ENCODE results near the gene DOK7.

DOK7 gene

DNA sequence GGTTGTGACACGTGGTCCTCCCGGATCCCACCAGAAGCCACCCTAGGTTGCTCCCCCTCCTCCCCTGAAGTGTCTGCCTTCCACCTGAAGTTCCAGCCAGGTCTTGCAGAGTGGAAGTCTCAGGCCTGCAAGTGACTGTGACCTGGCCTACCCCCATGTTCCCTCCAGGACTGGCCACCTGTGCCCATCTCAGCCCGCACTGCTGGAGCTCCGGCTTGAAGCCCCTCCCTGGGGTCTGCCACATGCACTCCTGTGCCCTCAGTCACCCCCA is 27.5 kb upstream of the DOK7 start:
- Mint-ChIP-seq H3K9me3 (no peaks in the 10 kb centered on the region), H3K27ac (no peak overlapping the region), H3K36me3 (ENCODE audit: low read depth) (no peaks in the 10 kb centered on the region), H3K4me3 (no peak overlapping the region), H3K27me3 (no peaks in the 10 kb centered on the region), H3K4me1 (ENCODE audit: low read depth) (no peaks in the 10 kb centered on the region)
- DNase-seq = no peak

DNA sequence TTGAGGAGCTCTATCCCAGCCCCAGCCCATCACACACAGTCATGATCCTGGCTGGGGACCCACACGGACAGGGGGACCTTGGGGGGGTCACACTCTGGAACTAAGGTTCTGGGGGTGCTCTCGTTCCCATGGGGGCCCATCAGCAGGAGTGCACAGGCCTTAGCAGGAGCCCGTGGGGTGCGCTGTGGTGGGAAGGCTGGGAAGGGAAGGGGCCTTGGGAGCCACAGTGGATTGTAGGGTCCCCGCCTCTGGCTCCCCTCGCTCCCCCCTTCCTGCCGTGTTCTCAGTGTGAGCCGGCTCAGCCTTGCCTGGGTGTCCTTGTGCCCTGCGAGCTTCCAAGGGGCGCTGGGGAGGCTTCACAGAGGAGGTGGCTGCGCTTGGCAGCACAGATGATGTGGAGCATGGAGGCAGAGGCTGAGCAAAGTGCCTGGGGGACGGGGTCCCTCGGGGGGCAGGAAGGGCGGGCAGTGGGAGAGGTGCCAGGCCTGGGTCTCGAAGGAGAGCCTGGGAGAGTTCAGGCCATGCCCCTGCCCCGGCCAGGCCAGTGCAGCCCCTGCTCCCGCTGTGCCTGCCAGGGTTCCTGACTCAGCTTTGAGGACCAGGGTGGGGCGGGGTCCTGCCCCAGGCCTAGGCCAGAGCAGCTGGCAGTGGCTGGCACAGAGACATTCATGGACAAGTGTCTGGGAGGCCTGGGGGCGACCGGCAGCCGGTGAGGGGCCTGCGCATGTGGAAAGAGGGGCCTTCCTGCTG is 26.9 kb upstream of the DOK7 start:
- Mint-ChIP-seq H3K4me3 (no peak overlapping the region), H3K27ac (no peak overlapping the region), H3K4me1 (ENCODE audit: low read depth) (no peaks in the 10 kb centered on the region), H3K9me3 (no peaks in the 10 kb centered on the region), H3K27me3 (no peaks in the 10 kb centered on the region), H3K36me3 (ENCODE audit: low read depth) (no peaks in the 10 kb centered on the region)
- no peak for DNase-seq

GRCh38 chr4:3436798-3437581 is 26.1 kb upstream of the DOK7 start:
- H3K4me3 Mint-ChIP-seq = no peak overlapping the region

DNA sequence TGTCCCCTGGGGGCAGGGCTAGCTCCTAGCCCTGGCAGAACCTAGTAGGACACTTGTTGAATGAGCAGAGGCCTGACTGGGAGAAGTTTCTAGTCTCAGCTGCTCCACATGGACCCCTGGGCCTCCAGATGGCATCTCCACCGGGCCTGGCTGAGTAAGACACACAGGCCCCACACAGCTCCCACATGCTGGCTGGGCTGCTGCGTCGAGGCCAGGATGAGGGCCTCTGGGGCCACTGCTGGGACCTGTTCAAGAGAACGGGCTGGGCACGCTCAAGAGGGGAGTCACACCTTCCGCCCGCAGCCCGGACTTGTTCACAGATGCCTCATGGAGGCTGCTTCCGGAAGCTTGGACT is 25.5 kb upstream of the DOK7 start:
- H3K4me3 Mint-ChIP-seq = no peak overlapping the region
- no peak overlapping the region for H3K27ac Mint-ChIP-seq
- no peaks in the 10 kb centered on the region for H3K36me3 Mint-ChIP-seq (ENCODE audit: low read depth)
- no peaks in the 10 kb centered on the region for H3K4me1 Mint-ChIP-seq (ENCODE audit: low read depth)
- no peak for DNase-seq
- H3K27me3 Mint-ChIP-seq = no peaks in the 10 kb centered on the region
- no peaks in the 10 kb centered on the region for H3K9me3 Mint-ChIP-seq

More at GRCh38 chr4:3436798-3437581, 26.1 kb upstream of the DOK7 start:
- no peaks in the 10 kb centered on the region for H3K36me3 Mint-ChIP-seq (ENCODE audit: low read depth)
- DNase-seq = no peak
- H3K9me3 Mint-ChIP-seq = no peaks in the 10 kb centered on the region
- no peaks in the 10 kb centered on the region for H3K4me1 Mint-ChIP-seq (ENCODE audit: low read depth)
- H3K27ac Mint-ChIP-seq = no peak overlapping the region
- H3K27me3 Mint-ChIP-seq = no peaks in the 10 kb centered on the region

DNA sequence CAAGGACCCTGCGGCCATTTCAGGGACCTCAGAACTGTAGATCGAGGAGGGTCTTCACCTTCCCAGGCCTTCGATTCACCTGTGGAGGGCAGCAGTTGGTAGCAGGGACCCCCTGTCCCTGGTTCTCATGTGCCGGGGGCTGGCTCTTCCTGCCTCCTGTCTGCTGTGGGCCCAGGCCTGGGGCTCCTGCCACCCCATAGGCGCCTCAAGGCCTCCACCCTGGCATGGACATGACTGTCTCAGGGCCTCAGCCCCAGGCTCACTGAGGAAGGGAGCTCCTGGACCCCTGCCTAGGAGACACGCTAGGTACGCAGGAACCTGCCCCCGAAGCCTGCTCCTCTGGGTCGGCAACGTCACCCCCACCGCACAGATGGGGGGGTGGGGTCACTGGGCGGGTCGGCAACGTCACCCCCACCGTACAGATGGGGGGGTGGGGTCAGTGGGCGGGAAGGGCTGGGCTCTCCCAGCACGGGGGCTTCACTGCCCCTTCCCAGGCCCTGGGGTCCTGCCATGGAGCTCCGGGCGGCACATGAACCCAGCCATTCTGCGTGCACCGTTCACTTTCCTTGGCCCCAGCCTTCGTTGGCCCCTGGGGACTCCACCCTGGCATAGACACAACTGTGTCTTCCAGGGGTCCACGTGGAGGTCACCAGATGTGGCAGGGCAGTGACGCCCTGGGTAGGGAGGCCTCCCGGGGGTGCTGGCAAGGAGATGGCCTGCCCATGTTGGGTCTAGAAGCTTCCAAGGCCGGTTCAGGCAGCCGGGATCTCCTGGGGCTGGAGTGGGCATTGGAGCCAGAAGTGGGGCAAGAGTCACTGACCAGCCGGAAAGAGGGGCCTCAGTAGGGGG is 24.9 kb upstream of the DOK7 start:
- no peaks in the 10 kb centered on the region for H3K27me3 Mint-ChIP-seq
- no peaks in the 10 kb centered on the region for H3K9me3 Mint-ChIP-seq
- no peak overlapping the region for H3K4me3 Mint-ChIP-seq
- no peaks in the 10 kb centered on the region for H3K36me3 Mint-ChIP-seq (ENCODE audit: low read depth)
- no peak for DNase-seq
- H3K4me1 Mint-ChIP-seq (ENCODE audit: low read depth) = no peaks in the 10 kb centered on the region
- H3K27ac Mint-ChIP-seq = no peak overlapping the region

DNA sequence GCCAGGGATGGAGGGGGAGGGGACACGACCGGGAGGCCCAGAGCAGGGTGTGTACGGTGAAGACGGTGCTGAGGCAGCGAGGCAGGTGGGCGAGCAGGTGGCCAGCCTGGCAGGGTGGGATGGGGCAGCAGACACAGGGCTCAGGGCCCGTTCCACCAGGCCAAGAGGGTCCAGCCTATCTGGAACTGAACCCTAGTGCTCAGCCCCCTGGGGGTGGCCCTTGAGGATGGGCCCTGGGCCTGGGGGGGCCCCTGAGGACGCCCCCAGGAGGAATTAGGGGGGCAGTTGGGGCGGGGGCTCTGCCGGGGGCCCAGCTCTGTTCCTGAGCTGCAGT is 24.3 kb upstream of the DOK7 start:
- no peaks in the 10 kb centered on the region for H3K36me3 Mint-ChIP-seq (ENCODE audit: low read depth)
- no peak overlapping the region for H3K27ac Mint-ChIP-seq
- H3K4me1 Mint-ChIP-seq (ENCODE audit: low read depth) = no peaks in the 10 kb centered on the region
- H3K27me3 Mint-ChIP-seq = no peaks in the 10 kb centered on the region
- no peaks in the 10 kb centered on the region for H3K9me3 Mint-ChIP-seq
- H3K4me3 Mint-ChIP-seq = no peak overlapping the region
- no peak for DNase-seq

DNA sequence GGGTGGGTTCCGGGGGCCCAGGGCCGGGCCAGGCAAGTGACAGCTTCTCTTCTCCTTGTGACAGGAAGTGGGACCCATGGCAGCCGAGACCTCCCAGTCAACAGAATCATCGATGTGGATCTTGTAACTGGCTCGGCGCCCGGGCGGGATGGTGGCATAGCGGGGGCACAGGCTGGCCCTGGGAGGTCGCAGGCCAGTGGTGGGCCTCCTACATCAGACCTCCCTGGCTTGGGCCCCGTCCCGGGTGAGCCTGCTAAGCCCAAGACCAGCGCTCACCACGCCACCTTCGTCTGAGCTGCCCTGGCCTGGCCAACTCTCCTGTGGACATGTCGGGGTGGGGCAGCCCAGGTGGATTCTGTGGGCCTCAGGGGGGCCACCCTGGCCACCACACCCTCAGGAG is 23.7 kb upstream of the DOK7 start:
- H3K4me1 Mint-ChIP-seq (ENCODE audit: low read depth) = no peaks in the 10 kb centered on the region
- no peaks in the 10 kb centered on the region for H3K9me3 Mint-ChIP-seq
- no peak overlapping the region for H3K4me3 Mint-ChIP-seq
- no peak overlapping the region for H3K27ac Mint-ChIP-seq
- no peaks in the 10 kb centered on the region for H3K36me3 Mint-ChIP-seq (ENCODE audit: low read depth)
- DNase-seq = no peak
- no peaks in the 10 kb centered on the region for H3K27me3 Mint-ChIP-seq

DNA sequence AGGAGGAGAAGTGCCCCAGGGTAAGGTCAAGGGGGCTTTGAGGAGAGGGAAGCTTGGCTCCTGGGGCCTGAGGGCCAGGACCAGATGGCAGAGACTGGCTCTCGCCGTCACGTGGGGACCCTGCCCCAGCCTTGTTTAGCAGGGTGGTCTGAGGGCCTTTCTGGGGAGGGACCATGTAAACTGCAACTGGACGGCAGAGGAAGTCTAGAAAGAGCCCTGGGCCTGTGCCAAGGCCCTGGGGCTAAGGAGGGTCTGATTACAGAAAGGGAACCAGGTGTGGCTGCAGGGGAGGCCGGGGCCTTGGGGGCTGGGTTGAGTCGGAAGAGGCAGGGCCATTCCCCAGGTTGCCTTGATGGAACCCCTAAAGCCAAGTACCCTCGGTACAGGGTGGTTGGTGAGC is 23.1 kb upstream of the DOK7 start:
- no peak overlapping the region for H3K27ac Mint-ChIP-seq
- no peaks in the 10 kb centered on the region for H3K9me3 Mint-ChIP-seq
- H3K4me3 Mint-ChIP-seq = no peak overlapping the region
- no peaks in the 10 kb centered on the region for H3K36me3 Mint-ChIP-seq (ENCODE audit: low read depth)
- DNase-seq = no peak
- no peaks in the 10 kb centered on the region for H3K27me3 Mint-ChIP-seq
- no peaks in the 10 kb centered on the region for H3K4me1 Mint-ChIP-seq (ENCODE audit: low read depth)

DNA sequence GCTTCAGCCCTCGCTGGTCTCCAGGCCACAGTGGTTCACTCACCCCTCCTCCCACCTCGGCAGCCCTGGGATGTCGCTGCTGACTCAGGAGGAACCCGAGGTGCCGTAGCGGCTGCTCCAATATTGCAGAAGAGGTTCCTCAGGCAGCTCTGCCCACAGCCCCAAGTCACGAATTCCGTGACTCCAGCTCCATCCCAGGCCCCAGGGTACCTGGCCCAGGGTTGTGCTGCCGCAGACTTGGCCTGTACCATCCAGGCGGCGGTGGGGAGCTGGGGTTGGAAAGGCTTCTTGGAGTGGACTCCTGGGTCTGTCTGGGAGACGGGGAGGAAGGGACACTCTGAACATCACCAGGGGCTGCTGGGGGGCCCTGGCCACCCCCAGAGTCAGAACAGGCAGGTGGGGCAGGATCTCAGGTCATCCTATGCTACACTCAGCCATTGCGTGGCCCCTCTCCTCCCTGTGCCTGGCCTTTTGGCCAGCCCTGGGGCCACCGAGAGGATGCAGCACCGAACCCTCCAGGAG is 22.1 kb upstream of the DOK7 start:
- no peak for DNase-seq
- Mint-ChIP-seq H3K27me3 (no peaks in the 10 kb centered on the region), H3K27ac (no peak overlapping the region)

GRCh38 chr4:3441501-3442459 is 21.3 kb upstream of the DOK7 start, which contains the start of gene HGFAC:
Gene HGFAC, plus strand, starts transcription at chr4:3441968. Its CDS starts 34 bp downstream, at chr4:3442002.
- H3K36me3 Mint-ChIP-seq (ENCODE audit: low read depth) = no peaks in the 10 kb centered on the region
- H3K27me3 Mint-ChIP-seq = no peaks in the 10 kb centered on the region
- H3K9me3 Mint-ChIP-seq = no peaks in the 10 kb centered on the region
- no peak within 1 kb of the TSS for H3K27ac Mint-ChIP-seq
- no peak within 1 kb of the TSS for H3K4me3 Mint-ChIP-seq
- no peaks in the 10 kb centered on the region for H3K4me1 Mint-ChIP-seq (ENCODE audit: low read depth)
- DNase-seq = no peak

More for the DNA sequence above, 22.1 kb upstream of the DOK7 start:
- H3K9me3 Mint-ChIP-seq = no peaks in the 10 kb centered on the region
- H3K4me3 Mint-ChIP-seq = no peak overlapping the region
- no peaks in the 10 kb centered on the region for H3K4me1 Mint-ChIP-seq (ENCODE audit: low read depth)
- no peaks in the 10 kb centered on the region for H3K36me3 Mint-ChIP-seq (ENCODE audit: low read depth)

DNA sequence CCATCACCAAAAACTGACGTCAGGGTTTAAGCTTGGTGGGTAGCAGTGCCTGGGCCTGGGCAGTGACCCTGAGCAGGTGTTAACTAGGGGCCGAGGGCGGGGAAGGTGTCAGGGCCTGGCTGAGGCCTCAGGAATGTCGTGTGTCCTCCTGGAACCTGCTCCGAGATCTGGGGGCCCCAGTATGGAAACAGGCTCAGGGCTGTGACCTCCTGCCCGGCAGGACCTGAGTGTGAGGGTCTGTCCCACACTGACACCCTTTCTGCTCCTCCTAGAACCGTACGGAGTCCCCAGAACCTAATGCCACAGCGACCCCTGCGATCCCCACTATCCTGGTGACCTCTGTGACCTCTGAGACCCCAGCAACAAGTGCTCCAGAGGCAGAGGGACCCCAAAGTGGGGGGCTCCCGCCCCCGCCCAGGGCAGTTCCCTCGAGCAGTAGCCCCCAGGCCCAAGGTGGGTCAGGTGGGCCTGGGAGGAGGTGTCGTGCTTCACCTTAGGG is 20.6 kb upstream of the DOK7 start:
- no peak overlapping the region for H3K27ac Mint-ChIP-seq
- no peak for DNase-seq
- H3K9me3 Mint-ChIP-seq = no peaks in the 10 kb centered on the region
- no peak overlapping the region for H3K4me3 Mint-ChIP-seq
- no peaks in the 10 kb centered on the region for H3K4me1 Mint-ChIP-seq (ENCODE audit: low read depth)
- no peaks in the 10 kb centered on the region for H3K27me3 Mint-ChIP-seq
- H3K36me3 Mint-ChIP-seq (ENCODE audit: low read depth) = no peaks in the 10 kb centered on the region

- peak; percentile 83 for DNase-seq
- Mint-ChIP-seq H3K27me3 (no peaks in the 10 kb centered on the region), H3K36me3 (ENCODE audit: low read depth) (no peaks in the 10 kb centered on the region), H3K27ac (no peak overlapping the region), H3K4me1 (ENCODE audit: low read depth) (no peaks in the 10 kb centered on the region), H3K4me3 (no peak overlapping the region), H3K9me3 (no peaks in the 10 kb centered on the region)
Measured at GRCh38 chr4:3442959-3443749, 20.0 kb upstream of the DOK7 start.

GRCh38 chr4:3443750-3444309 is 19.3 kb upstream of the DOK7 start:
- no peaks in the 10 kb centered on the region for H3K36me3 Mint-ChIP-seq (ENCODE audit: low read depth)
- H3K4me1 Mint-ChIP-seq (ENCODE audit: low read depth) = no peaks in the 10 kb centered on the region
- no peak overlapping the region for H3K4me3 Mint-ChIP-seq
- no peaks in the 10 kb centered on the region for H3K9me3 Mint-ChIP-seq
- no peaks in the 10 kb centered on the region for H3K27me3 Mint-ChIP-seq
- no peak for DNase-seq
- no peak overlapping the region for H3K27ac Mint-ChIP-seq
